Type B pancreatic cell (in vitro differentiated cells): ENCODE results near the gene WDR76. TPM values are rescaled to one million over a fixed set of nuclear protein-coding genes. Genes with fewer than 3 reads are reported as not detected.

Experiments
- DNase-seq: peaks from one replicate; pipeline ENCODE4 v3.0.0; 2021; ENCODE audit warnings: mixed read lengths; ENCODE audit not compliant: unreplicated experiment; ENCODE audit errors: extremely low spot score
- H3K27ac Mint-ChIP-seq: 2 replicates; pipeline ENCODE4 v1.8.0; 2021; ENCODE audit warnings: mild to moderate bottlenecking, mixed read lengths
- H3K27me3 Mint-ChIP-seq: 2 replicates; pipeline ENCODE4 v1.8.0; 2021; ENCODE audit warnings: mixed read lengths
- H3K36me3 Mint-ChIP-seq: 2 replicates; pipeline ENCODE4 v1.8.0; 2021; ENCODE audit warnings: mixed read lengths
- H3K4me1 Mint-ChIP-seq: one replicate; pipeline ENCODE4 v1.8.0; 2021; ENCODE audit warnings: mixed read lengths; ENCODE audit not compliant: unreplicated experiment
- H3K4me3 Mint-ChIP-seq: 2 replicates; pipeline ENCODE4 v1.8.0; 2021; ENCODE audit warnings: mild to moderate bottlenecking, mixed read lengths
- H3K9me3 Mint-ChIP-seq: 2 replicates; pipeline ENCODE4 v1.8.0; 2021; ENCODE audit warnings: mixed read lengths
- CTCF ChIP-seq: fragments of 200-600 bp; sonication (generic); conservative IDR thresholded peaks from 2 replicates; pipeline ENCODE4 v1.5.0; 2021; ENCODE audit warnings: antibody characterized with exemption, mild to moderate bottlenecking
- microRNA-seq: library from miRNA; unstranded; fragments of <30 nt; microRNA quantifications from one replicate; pipeline ENCODE4, GENCODE V29; 2020
- total RNA-seq: library from RNA; stranded (reverse); gene quantifications from 2 replicates; pipeline ENCODE4 v1.2.1, GENCODE V29; 2021; ENCODE audit warnings: low replicate concordance

Gene WDR76
- total RNA-seq, 1 donor from 2014 or later, result 16.9 TPM

DNA sequence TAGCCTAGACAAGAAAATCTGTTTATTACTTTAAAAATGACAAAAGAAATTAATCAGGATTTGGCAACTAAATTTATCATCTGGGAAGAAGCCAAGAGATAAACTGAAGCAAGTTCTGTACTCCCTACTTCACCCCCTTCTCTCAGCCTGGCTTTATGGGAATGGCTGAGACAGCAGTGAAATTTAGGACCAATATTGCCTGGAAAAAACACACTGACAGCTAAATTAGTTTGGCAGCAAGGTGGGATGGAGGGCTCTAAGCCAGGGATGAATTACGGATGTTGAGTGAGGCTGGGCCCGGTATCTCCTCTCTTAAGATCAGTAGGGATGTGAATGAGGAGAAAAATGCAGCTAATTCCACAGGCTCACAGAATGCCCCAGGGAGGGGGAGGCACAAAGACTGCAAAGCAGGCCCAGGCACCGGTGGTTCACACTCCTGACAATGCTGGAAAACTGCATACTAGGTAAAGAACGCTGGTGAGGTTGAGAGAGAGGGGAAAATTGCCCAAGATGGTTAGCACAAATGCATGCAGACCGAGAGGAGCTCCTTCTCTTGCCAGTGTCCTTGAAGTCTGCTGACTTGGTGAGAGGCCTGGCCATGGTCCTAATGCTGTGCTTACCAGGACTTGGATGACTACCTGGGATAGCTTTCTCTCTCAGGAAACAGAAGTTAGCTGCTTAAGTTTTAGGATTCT lies 89.0 kb downstream of the WDR76 start:
- no peak for DNase-seq
- H3K27ac Mint-ChIP-seq, result no peak overlapping the region
- peaks cover 14% of the 10 kb centered on the region for H3K4me1 Mint-ChIP-seq
- no peak overlapping the region for H3K4me3 Mint-ChIP-seq
- H3K9me3 Mint-ChIP-seq, result no peaks in the 10 kb centered on the region
- no peaks in the 10 kb centered on the region for H3K27me3 Mint-ChIP-seq
- H3K36me3 Mint-ChIP-seq, result no peaks in the 10 kb centered on the region
- no peak for TF ChIP-seq CTCF

DNA sequence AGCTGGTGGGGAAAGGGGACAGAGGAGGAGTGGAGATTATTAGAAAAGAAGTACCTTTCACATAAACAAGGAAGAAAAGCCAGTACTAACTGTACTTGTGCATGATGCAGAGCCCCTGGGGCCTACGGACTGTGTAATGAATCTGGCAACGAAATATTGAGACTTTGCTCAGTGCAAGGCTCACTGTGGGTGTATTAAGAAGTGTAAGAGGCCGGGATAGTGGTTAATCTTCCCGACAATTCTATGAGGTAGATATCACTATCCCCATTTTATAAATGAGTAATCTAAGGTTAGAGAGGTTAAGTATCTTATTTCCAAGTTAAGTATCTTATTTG lies 89.5 kb downstream of the WDR76 start:
- H3K9me3 Mint-ChIP-seq, result no peaks in the 10 kb centered on the region
- no peak overlapping the region for H3K4me3 Mint-ChIP-seq
- H3K4me1 Mint-ChIP-seq, result peaks cover 19% of the 10 kb centered on the region
- H3K27ac Mint-ChIP-seq, result no peak overlapping the region
- H3K36me3 Mint-ChIP-seq, result no peaks in the 10 kb centered on the region
- TF ChIP-seq CTCF, result no peak
- DNase-seq, result no peak
- H3K27me3 Mint-ChIP-seq, result no peaks in the 10 kb centered on the region

Small RNAs within 50 kb of the gene (microRNA-seq; reads per million reads assigned to microRNA genes)
- gene MIR1282, result not detected

Other genes starting within 250 kb of the WDR76 start
- 58.2 and 87.0 TPM in 2 replicates for gene PPIP5K1, start 236.8 kb upstream of the WDR76 start, total RNA-seq
- 41.2 and 73.2 TPM in 2 replicates for gene CKMT1B, start 233.0 kb upstream of the WDR76 start, total RNA-seq
- gene STRC, start 208.2 kb upstream of the WDR76 start, total RNA-seq, result 0.77 and 1.2 TPM in 2 replicates
- 5.1 and 9.1 TPM in 2 replicates for gene CATSPER2, start 178.2 kb upstream of the WDR76 start, total RNA-seq
- gene CKMT1A, start 133.1 kb upstream of the WDR76 start, total RNA-seq, result 37.3 and 79.5 TPM in 2 replicates
- 508 and 604 TPM in 2 replicates for gene PDIA3, start 80.6 kb upstream of the WDR76 start, total RNA-seq
- 4.1 and 9.8 TPM in 2 replicates for gene ELL3, start 50.0 kb upstream of the WDR76 start, total RNA-seq
- 805 and 910 TPM in 2 replicates for gene SERF2, start 34.7 kb upstream of the WDR76 start, total RNA-seq
- 0.14 and 0.17 TPM in 2 replicates for gene SERINC4, start 26.8 kb upstream of the WDR76 start, total RNA-seq
- 14.9 and 17.2 TPM in 2 replicates for gene HYPK, start 26.4 kb upstream of the WDR76 start, total RNA-seq
- 36.6 and 37.4 TPM in 2 replicates for gene MFAP1, start 2.3 kb upstream of the WDR76 start, total RNA-seq